SW480 (cell line): ENCODE results near the gene BPIFB1.

Experiments used
- DNase-seq: peaks from one replicate; pipeline ENCODE4 v3.0.0-alpha.2; 2016; ENCODE audit warnings: low spot score

The BPIFB1 gene

GRCh38 chr20:33325350-33325749 lies 42.3 kb downstream of the BPIFB1 start:
- no peak for DNase-seq

- DNase-seq, result no peak
Observed at GRCh38 chr20:33328157-33329137, 45.4 kb downstream of the BPIFB1 start.

- no peak for DNase-seq
Observed at GRCh38 chr20:33332905-33333456, 50.0 kb downstream of the BPIFB1 start.

- DNase-seq, result no peak
Observed at GRCh38 chr20:33333616-33334015, 50.6 kb downstream of the BPIFB1 start.

GRCh38 chr20:33334111-33334510 lies 51.1 kb downstream of the BPIFB1 start:
- no peak for DNase-seq

GRCh38 chr20:33336375-33336774 lies 53.4 kb downstream of the BPIFB1 start:
- DNase-seq, result no peak

- DNase-seq, result no peak
Observed at GRCh38 chr20:33337119-33337518, 54.1 kb downstream of the BPIFB1 start.

- no peak for DNase-seq
Observed at GRCh38 chr20:33337531-33338165, 54.6 kb downstream of the BPIFB1 start.

- DNase-seq, result no peak
Observed at GRCh38 chr20:33338467-33339258, 55.6 kb downstream of the BPIFB1 start.

- no peak for DNase-seq
Observed at GRCh38 chr20:33339515-33340058, 56.6 kb downstream of the BPIFB1 start.

GRCh38 chr20:33343521-33343920 lies 60.5 kb downstream of the BPIFB1 start:
- no peak for DNase-seq

- DNase-seq, result no peak
Observed at GRCh38 chr20:33345342-33345741, 62.3 kb downstream of the BPIFB1 start.

- no peak for DNase-seq
Observed at GRCh38 chr20:33348136-33348937, 65.3 kb downstream of the BPIFB1 start.

GRCh38 chr20:33349493-33349892 lies 66.5 kb downstream of the BPIFB1 start:
- DNase-seq, result no peak

GRCh38 chr20:33351696-33352095 lies 68.7 kb downstream of the BPIFB1 start:
- no peak for DNase-seq

GRCh38 chr20:33352258-33353012 lies 69.4 kb downstream of the BPIFB1 start:
- DNase-seq, result no peak

GRCh38 chr20:33353013-33353402 lies 70.0 kb downstream of the BPIFB1 start:
- DNase-seq, result no peak
